GM19023 (cell line): ENCODE measurements around the gene LRIG1.

Source experiments
- ATAC-seq: cut with Tn5 transposase; IDR thresholded peaks from one replicate; pipeline ENCODE4 v1.9.1; 2021; ENCODE audit warnings: mild to moderate bottlenecking, moderate library complexity; ENCODE audit not compliant: unreplicated experiment

The LRIG1 gene

GRCh38 chr3:66370179-66370578 lies 130.6 kb downstream of the LRIG1 start:
- no peak for ATAC-seq

DNA sequence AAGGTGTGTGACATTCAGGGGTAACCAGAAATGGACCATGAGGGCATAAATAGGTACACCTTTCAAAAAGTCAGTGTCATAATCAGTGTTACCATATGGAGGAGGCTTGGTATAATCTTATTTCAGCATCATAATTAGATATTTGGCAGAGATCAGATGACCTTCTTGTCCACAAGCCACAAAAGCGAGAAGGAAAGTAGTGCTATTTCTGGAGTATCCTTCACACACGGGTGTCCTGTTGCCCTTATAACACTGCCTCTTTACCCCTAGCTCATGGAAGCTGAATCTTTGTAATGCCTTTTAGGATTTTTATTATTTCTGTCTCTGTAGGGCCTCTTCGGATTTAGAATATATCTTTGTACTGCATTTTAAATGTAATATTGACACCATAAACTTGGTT lies 132.8 kb downstream of the LRIG1 start:
- ATAC-seq, result no peak

DNA sequence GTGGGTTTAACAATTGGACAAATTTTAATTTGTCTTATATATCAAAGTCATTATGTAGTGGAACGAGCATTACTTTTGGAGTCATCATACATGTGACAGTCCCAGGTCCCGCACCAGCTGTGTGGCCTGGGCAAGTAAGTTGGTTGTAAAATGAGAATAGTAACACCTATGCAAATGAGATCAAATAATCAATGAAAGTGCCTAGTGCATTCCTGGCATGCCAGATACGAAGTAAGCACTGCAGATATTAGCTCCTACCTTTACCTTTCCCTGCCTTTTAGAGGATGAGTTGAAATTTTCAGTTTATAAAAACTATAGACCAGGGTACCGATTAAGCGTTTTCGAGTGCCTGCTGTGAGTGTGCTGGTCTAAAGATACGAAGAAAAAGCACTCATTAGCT lies 134.1 kb downstream of the LRIG1 start:
- ATAC-seq, result no peak

DNA sequence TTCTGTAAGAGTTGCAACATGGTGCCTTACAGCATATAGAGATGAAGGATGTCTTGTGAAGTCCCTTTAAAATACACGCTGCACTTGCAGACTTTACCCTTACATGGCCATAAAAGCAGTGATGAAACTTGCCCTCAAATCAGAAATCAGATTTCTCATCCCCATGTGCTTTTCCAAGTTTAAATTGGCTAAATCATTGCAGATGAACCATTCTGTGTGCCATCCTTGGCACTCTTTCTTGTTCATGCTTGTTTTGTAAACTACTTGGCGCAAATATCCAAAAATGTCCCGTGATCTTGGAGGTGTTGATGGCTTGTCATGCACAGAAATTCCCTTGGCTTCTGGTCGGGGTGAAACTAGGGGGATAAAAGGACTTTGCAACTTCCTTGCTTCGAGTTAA lies 135.7 kb downstream of the LRIG1 start:
- no peak for ATAC-seq

- ATAC-seq, result no peak
These were observed 137.7 kb downstream of the LRIG1 start for GRCh38 chr3:66363148-66363547.

GRCh38 chr3:66362541-66362941 lies 138.3 kb downstream of the LRIG1 start:
- ATAC-seq, result no peak

DNA sequence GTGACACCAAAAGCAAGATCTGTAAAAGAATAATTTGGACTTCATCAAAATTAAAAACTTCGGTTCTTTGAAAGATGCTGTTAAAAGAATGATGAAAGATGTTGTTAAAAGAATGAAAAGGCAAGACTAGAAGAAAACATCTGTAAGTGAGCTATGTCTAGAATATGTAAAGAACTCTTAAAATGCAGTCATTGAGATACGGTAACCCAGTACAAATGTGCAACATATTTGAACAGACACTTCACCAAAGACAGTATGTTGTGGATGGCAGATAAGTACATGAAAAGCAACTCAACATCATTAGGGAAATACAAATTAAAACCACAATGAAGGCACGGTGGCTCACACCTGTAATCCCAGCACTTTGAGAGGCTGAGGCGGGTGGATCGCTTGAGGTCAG lies 139.5 kb downstream of the LRIG1 start:
- no peak for ATAC-seq

- no peak for ATAC-seq
These were observed 144.8 kb downstream of the LRIG1 start for GRCh38 chr3:66355997-66356396.

GRCh38 chr3:66355394-66355793 lies 145.4 kb downstream of the LRIG1 start:
- peak; percentile 69 for ATAC-seq

GRCh38 chr3:66354001-66354400 lies 146.8 kb downstream of the LRIG1 start:
- no peak for ATAC-seq

DNA sequence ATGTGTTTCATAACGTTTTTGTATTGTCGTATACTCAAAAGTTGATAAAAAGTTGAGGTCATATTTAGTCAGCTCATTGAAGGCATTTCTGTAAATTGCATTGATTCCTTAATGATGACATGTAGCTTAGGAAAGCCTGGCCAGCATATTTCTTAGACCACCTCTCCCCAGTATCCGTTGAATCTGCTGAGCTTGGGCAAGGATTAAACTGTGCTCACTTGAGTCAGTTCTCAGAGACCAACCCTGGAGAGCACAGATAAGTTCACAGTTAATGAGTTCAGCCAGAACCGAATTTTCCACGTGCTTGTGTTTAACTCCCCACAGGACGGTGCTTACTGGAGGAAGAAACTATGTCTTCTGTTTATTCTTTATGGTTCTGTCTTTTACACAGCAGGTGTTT lies 147.3 kb downstream of the LRIG1 start:
- no peak for ATAC-seq

DNA sequence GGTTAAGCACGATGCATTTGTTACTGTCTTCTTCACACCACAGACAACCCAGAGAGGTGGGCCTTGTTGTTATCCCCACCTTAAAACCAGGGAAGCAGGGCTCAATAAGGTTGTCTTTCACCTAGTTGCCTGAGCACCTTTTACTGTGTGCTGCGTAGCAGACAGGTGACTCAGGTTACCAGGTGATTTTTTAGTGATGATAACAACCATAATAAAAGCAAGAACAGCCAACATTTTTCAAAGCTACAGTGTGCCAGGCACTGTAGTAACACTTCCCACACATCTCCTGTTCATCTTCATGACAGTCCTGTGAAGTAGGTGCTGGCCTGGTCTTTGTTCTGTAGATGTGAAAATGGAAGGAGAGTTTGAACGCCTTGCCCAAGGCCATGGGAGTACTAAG lies 147.8 kb downstream of the LRIG1 start:
- ATAC-seq, result no peak

DNA sequence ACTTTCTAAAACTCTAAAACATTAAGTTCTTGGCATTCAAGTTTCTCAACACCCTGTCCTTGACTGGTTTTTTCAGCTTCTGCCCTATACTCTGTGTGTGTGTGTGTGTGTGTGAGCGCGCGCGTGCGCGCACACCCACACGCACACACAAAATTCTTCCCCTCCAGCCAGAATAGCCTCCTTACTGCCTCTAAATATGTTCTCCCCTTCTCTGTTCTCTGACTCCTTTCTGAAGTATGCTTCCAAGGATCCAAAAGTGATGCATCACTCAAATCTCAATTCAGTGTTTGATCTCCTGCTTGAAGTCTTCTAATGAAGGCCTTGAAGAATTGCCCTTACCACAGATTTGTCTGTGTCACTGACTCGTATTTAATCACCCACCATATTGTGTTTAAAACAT lies 150.2 kb downstream of the LRIG1 start:
- ATAC-seq, result no peak

GRCh38 chr3:66348704-66349103 lies 152.1 kb downstream of the LRIG1 start:
- ATAC-seq, result no peak

DNA sequence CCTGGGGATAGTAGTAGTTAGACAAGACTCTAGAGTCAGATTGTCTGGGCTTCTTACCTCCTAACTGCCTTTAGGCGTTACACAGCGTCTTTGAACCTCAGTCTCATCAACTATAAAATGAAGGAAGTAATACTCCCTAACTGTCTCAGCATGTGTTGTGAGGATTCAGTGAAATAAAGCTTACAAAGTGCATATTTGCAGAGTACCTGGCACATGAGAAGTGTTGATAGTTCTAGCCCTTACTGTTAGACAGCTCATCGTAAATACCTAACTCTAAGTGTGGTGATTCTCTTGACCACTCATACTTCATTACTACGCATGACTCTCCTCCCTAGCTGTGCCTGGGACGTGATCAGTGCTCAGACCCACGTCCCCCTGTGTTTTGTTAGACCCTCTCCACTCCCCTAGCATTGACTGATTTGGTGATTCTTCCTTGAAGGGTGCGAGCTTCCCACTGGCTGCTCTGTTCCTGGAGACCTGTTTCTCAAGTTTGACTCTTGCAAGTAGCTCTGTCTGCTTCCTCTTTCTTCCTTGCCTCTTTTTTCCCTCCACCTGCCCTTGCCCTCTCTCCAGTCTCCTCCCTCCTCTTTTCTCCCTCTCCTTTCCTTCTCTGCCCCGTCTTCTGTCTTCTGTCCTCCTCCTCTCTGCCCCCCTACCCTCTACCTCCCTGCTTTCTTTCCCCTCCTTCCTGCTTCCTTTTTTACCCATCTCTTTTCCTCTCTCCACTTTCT lies 155.8 kb downstream of the LRIG1 start:
- ATAC-seq, result no peak

DNA sequence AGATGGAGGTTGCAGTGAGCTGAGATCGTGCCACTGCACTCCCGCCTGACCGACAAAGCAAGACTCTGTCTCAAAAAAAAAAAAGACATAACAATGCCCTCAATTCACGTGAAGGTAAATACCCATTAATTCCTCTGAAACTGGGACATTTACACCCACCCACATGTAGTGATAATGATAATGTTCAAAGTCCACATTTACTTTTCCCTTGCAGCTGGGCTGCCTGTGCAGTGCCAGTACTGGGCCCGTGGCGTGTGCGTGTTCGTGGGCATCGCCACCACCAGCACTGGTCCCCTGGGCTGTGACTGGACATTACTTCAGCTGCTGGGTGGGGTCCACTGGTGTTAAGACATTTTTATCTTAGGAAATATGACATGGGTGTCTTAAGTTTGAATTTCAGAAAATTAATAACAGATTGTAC lies 156.4 kb downstream of the LRIG1 start:
- no peak for ATAC-seq

GRCh38 chr3:66342717-66343356 lies 158.0 kb downstream of the LRIG1 start:
- no peak for ATAC-seq

GRCh38 chr3:66338927-66339326 lies 161.9 kb downstream of the LRIG1 start:
- no peak for ATAC-seq

GRCh38 chr3:66336333-66336766 lies 164.5 kb downstream of the LRIG1 start:
- no peak for ATAC-seq

DNA sequence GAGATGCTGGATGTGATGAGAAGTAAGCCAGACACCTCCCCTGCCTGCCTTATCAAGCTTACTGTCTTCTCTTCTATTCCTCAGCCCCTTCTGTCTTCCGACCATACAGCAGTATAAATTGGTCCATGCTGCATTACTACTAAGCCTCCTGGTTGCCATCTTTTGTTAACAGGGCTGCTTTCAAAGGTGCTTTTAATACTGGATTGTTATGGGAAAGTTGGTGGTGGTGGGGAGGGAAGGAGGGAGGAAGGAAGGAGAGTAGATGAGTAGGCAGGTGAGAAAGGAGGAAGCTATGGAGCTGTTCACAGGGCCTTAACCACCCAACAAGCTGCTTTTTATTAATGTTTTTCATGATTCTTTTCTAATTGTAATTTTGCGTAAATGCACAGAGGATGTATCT lies 165.2 kb downstream of the LRIG1 start:
- no peak for ATAC-seq
